Activated CD4-positive, alpha-beta T cell treated with anti-CD3 and anti-CD28 coated beads, Interleukin-2, amount 50 U/mL, for 4 hours (primary cell): ENCODE results near the gene FOXJ3.

ENCODE experiments used
- DNase-seq, 2 experiments: peaks; one replicate each; pipeline ENCODE4 v3.0.0-alpha.2; 2020

Gene FOXJ3

GRCh38 chr1:42139444-42139843 lies 195.6 kb downstream of the FOXJ3 start:
- no peak for DNase-seq

- DNase-seq = no peak
These were observed 196.4 kb downstream of the FOXJ3 start for GRCh38 chr1:42138586-42138985.

DNA sequence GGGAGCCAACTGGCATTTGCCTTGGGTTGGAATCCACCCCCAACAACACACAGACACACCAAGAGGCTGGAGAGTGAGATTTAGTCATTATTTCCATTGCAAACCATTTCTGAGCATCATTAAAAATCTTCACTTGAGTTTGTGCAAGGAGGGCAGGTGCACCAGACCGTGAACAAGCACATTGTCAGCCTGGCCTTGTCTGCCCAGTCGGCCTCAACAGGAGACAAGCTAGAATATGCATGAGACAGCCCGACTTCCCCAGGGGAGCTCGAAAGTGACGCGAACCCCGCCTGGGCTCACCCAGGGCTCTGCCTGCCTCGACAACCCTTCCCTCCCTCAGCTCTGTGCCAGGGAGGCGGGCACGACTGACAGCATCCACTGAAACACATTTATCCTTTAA lies 197.3 kb downstream of the FOXJ3 start:
- no peak for DNase-seq

GRCh38 chr1:42136466-42136865 lies 198.6 kb downstream of the FOXJ3 start:
- no peak for DNase-seq

GRCh38 chr1:42135426-42135825 lies 199.6 kb downstream of the FOXJ3 start:
- DNase-seq = no peak

DNA sequence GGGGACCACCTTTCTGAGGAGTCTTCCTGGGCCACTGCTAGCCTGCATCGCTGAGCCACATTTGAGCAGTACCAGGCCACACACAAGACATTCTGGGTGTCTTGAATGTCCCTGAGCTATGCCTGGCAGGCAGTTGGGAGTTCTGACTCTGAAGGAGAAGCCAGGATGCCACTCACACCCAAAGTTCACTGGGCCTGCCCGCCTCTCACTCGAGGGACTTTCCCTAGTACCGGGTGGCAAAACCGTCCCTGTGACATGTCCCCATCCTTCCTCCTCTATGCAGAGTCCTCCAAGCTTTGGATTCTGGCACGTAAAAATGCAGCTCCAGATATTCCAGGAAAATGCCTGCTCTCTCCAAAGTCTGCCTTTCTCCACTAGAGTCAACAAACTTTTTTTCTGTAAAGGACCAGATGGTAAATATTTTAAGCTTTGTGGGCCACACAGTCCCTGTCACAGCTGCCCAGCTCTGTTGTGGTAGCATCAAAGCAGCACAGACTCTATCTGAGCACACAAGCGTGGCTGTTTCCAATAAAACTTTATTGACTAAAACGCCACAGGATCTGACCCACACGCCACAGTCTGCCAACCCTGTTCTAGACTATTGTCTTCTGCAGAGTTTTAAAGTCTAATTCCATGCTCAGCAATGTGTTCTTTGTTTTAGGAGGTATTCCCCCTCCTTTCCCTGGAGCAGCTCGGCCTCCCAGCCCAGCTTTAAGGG lies 201.1 kb downstream of the FOXJ3 start:
- no peak for DNase-seq

DNA sequence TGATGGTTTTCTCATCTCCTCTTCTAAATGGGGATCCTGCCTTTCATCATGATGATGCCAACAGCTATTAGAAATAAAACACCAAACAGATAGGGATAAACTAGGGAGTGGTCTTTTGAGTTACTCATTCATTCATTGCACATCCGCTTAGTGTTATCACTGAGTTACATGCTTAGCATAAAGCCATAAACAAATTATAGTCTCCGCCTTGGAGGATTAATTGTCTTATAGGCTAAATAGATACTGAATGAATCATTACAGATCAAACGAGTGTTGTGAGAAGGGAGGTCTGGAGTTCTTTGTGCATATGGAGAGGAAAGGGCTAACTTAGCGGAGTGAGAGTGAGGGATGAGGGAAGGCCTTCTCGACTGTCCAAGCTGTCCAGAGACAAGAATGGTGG lies 201.6 kb downstream of the FOXJ3 start:
- DNase-seq = no peak

- DNase-seq = no peak
These were observed 204.9 kb downstream of the FOXJ3 start for GRCh38 chr1:42130061-42130660.

DNA sequence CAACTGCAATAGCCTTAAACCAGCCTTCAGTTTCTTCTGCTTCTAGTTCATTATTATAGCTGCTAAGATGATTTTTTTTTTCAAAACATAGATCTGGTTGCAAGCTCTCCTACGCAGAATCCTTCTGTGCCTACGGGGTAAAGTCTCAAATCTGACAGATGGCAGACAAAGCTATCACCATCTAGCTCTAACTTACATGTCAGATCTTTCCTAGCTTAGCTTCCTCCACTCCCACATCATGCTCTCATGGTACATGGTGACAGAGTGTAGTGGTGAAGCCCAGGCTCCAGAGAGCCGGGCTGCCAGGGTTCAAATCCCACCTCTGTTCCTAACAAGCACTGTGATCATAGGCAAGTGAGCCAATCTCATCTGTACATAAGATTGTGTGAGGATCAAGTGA lies 206.1 kb downstream of the FOXJ3 start:
- DNase-seq = no peak

DNA sequence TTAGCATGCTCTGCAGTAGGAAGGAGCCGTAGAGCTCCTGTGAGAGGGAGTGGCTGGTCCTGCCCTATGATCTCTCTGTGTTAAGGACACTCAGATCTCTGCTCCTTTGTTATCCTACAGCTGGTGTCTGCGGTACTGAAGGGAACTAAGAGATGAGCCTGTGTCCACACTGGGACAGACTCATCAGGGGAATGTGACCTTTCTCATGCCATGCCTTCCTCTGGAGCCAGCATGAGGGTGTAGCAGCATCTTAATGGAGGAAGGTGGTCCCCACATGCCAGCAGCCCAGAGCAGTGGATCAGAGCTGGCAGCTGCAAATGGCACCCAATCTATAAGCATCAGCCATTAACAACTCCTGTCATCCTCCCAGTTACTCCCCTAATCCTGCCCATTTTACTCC lies 206.5 kb downstream of the FOXJ3 start:
- no peak for DNase-seq

DNA sequence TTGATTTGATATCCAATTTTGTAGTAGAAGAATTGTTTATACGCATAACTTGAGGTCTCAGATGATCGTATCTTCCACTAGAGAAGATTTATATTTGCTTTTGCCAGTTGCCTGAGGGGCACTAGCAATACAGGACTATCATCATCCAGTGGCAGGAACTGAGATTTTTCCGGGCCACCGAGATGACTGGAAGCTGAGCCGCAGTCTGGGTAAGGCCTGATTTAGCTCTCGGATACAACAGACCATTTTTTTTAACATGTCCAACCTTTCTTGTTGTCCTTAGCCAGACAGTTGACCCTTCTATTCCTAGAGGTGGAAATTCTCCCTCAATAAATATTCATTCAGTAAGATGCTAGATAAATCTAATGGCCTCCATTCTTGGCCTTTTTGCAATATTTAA lies 207.3 kb downstream of the FOXJ3 start:
- DNase-seq = no peak
